HepG2 (cell line): ENCODE results near the gene SCO1. TPM values are rescaled to one million over a fixed set of nuclear protein-coding genes. Genes with fewer than 3 reads are reported as not detected.

Source experiments
- ATAC-seq: fragments of 200-7000 bp; cut with Tn5 transposase; 3 replicates; pipeline ENCODE4 v1.9.1; 2020; ENCODE audit warnings: mild to moderate bottlenecking, moderate library complexity
- BruUV-seq: library from RNA; stranded (reverse); fragments of 400-500 nt; replicated peaks from 2 replicates; lab custom pipeline; 2021; lab: Mats Ljungman, UMichigan
- CTCF ChIA-PET: fragments of 300-600 bp; formaldehyde crosslinking; extraction: SDS; loops from one replicate; lab custom pipeline; 2021; ENCODE audit warnings: low total read pairs, inconsistent platforms, low intra/inter-chr PET ratio; lab: Yijun Ruan, JAX
- POLR2A ChIA-PET: fragments of 350-600 bp; sonication (Branson Sonifier 250); formaldehyde crosslinking; loops from one replicate; lab custom pipeline; 2020; ENCODE audit warnings: antibody characterized with exemption, inconsistent platforms; lab: Yijun Ruan, JAX
- DNase-seq: peaks from one replicate; pipeline ENCODE4 v3.0.0-alpha.2; 2015; ENCODE audit warnings: low spot score
- FAIRE-seq: peaks from 3 replicates; lab custom pipeline; 2011; peaks lifted over from hg19 to GRCh38; lab: Jason Lieb, UNC
- H2AFZ ChIP-seq: one replicate; pipeline ENCODE4 v1.6.1; 2011; ENCODE audit warnings: low read length, inconsistent platforms
- H3K27ac ChIP-seq: fragments of 300-600 bp; 3 replicates; pipeline ENCODE4 v1.8.0; 2011; ENCODE audit warnings: mixed run types, mild to moderate bottlenecking, mixed read lengths, low read length, inconsistent platforms; ENCODE audit not compliant: insufficient read depth; ENCODE audit errors: extremely low read length
- H3K27me3 ChIP-seq, 2 experiments: fragments of 200-600 bp in 1 of 2; 2 replicates in 1 of 2; 3 replicates in 1 of 2; pipeline versions ENCODE4 v1.6.0 to v1.8.0; 2011; ENCODE audit warnings: low read length in 2 of 2, mild to moderate bottlenecking in 2 of 2, moderate library complexity in 2 of 2, inconsistent platforms in 1 of 2; ENCODE audit not compliant: insufficient read depth in 2 of 2, control insufficient read depth in 1 of 2
- H3K36me3 ChIP-seq, 2 experiments: fragments of 200-600 bp in 1 of 2; replicated peaks in 1 of 2; 2 replicates in 1 of 2; 3 replicates in 1 of 2; pipeline versions ENCODE4 v1.5.1 to v1.8.0; 2011; ENCODE audit warnings: low read length in 2 of 2, inconsistent platforms in 1 of 2; ENCODE audit not compliant: insufficient read depth in 2 of 2, control insufficient read depth in 1 of 2
- H3K4me1 ChIP-seq: 2 replicates; pipeline ENCODE4 v1.5.1; 2012; ENCODE audit warnings: low read length, inconsistent platforms; ENCODE audit not compliant: insufficient read depth
- H3K4me2 ChIP-seq: 2 replicates; pipeline ENCODE4 v1.6.0; 2011; ENCODE audit warnings: low read depth, low read length, inconsistent platforms
- H3K4me3 ChIP-seq, 3 experiments: fragments of 200-600 bp in 1 of 3; sonication (generic), shearing (Covaris generic) in 1 of 3; replicated peaks in 1 of 3; 2 replicates each; pipeline ENCODE4 v1.5.1; 2011 to 2016; ENCODE audit warnings: low read length in 3 of 3, inconsistent platforms in 2 of 3, low read depth in 2 of 3, mild to moderate bottlenecking in 2 of 3, control low read depth in 1 of 3, mixed read lengths in 1 of 3; ENCODE audit not compliant: insufficient read depth in 1 of 3
- H3K79me2 ChIP-seq: one replicate; pipeline ENCODE4 v1.6.1; 2011; ENCODE audit warnings: low read length, inconsistent platforms; ENCODE audit not compliant: insufficient read depth
- H3K9ac ChIP-seq: 2 replicates; pipeline ENCODE4 v1.6.0; 2011; ENCODE audit warnings: mild to moderate bottlenecking, low read depth, low read length, inconsistent platforms; ENCODE audit not compliant: insufficient read depth
- H3K9me3 ChIP-seq: 2 replicates; pipeline ENCODE4 v1.5.1; 2012; ENCODE audit warnings: mild to moderate bottlenecking, low read length
- H4K20me1 ChIP-seq: 2 replicates; pipeline ENCODE4 v1.6.0; 2011; ENCODE audit warnings: inconsistent platforms, mild to moderate bottlenecking, low read length, moderate library complexity; ENCODE audit not compliant: insufficient read depth
- ADNP ChIP-seq: sonication (generic); formaldehyde crosslinking; IDR thresholded peaks from 2 replicates; pipeline ENCODE4 v1.4.0; 2020; ENCODE audit warnings: missing genetic modification reagents
- ATAD3A ChIP-seq: sonication (generic); formaldehyde crosslinking; IDR thresholded peaks from 2 replicates; pipeline ENCODE4 v1.4.0; 2020; ENCODE audit warnings: missing genetic modification reagents
- ATRX ChIP-seq: sonication (generic); formaldehyde crosslinking; IDR thresholded peaks from 2 replicates; pipeline ENCODE4 v1.4.0; 2020; ENCODE audit warnings: missing genetic modification reagents, borderline replicate concordance
- BCL3 ChIP-seq: sonication (generic); formaldehyde crosslinking; IDR thresholded peaks from 2 replicates; pipeline ENCODE4 v1.5.1; 2020; ENCODE audit warnings: mild to moderate bottlenecking, missing genetic modification reagents, moderate library complexity
- ELF3 ChIP-seq: IDR thresholded peaks from 2 replicates; pipeline ENCODE4 v1.6.1; 2016; ENCODE audit warnings: missing genetic modification reagents, missing compliant biosample characterization
- KDM4B ChIP-seq: sonication (generic); formaldehyde crosslinking; IDR thresholded peaks from 2 replicates; pipeline ENCODE4 v1.4.0; 2020; ENCODE audit warnings: missing genetic modification reagents
- MEIS1 ChIP-seq: sonication (generic); formaldehyde crosslinking; IDR thresholded peaks from 2 replicates; pipeline ENCODE4 v1.9.0; 2021; ENCODE audit warnings: mild to moderate bottlenecking, missing genetic modification reagents, moderate library complexity, borderline replicate concordance
- PRDM10 ChIP-seq: sonication (generic); formaldehyde crosslinking; IDR thresholded peaks from 2 replicates; pipeline ENCODE4 v1.4.0; 2020; ENCODE audit warnings: low read depth, missing genetic modification reagents
- ZNF382 ChIP-seq: sonication (generic); formaldehyde crosslinking; IDR thresholded peaks from 2 replicates; pipeline ENCODE4 v1.5.0; 2020; ENCODE audit warnings: missing genetic modification reagents, mild to moderate bottlenecking, borderline replicate concordance
- ZNF496 ChIP-seq: sonication (generic); formaldehyde crosslinking; IDR thresholded peaks from 2 replicates; pipeline ENCODE4 v1.8.1; 2023; ENCODE audit warnings: mild to moderate bottlenecking, moderate library complexity, missing genetic modification reagents; ENCODE audit not compliant: insufficient replicate concordance
- ZNF597 ChIP-seq: sonication (generic); formaldehyde crosslinking; IDR thresholded peaks from 2 replicates; pipeline ENCODE4 v1.5.0; 2020; ENCODE audit warnings: missing genetic modification reagents
- ZNF605 ChIP-seq: sonication (generic); formaldehyde crosslinking; IDR thresholded peaks from 2 replicates; pipeline ENCODE4 v1.8.0; 2022; ENCODE audit warnings: mild to moderate bottlenecking, missing genetic modification reagents
- ZNF691 ChIP-seq: sonication (generic); formaldehyde crosslinking; IDR thresholded peaks from 2 replicates; pipeline ENCODE4 v1.4.0; 2020; ENCODE audit warnings: missing genetic modification reagents, low read depth, mild to moderate bottlenecking, borderline replicate concordance
- WGBS: methylation state at CpG from one replicate; pipeline ENCODE4 v1.1.6; 2017; ENCODE audit warnings: low lambda C conversion rate; 5-methylcytosine and 5-hydroxymethylcytosine counted together
- in situ Hi-C: cut with HindIII; loops from 2 replicates; pipeline ENCODE4 v1.10.0; 2017; ENCODE audit warnings: low pct_unique_long_range_greater_than_20kb; ENCODE audit not compliant: extremely low pct_ligation_motif_present
- intact Hi-C: fragments of 100-400 bp; cut with micrococcal nuclease; formaldehyde crosslinking; loops from one replicate; pipeline ENCODE4 v1.10.0; 2022; ENCODE audit not compliant: unreplicated experiment
- polyA plus RNA-seq, 8 experiments: library from polyadenylated mRNA; depleted of rRNA in 3 of 8; stranded (reverse) in 7 of 8; unstranded in 1 of 8; fragments of >200 nt; fragmentation: Illumina TruSeq in 4 of 8; extraction: Trizol in 4 of 8; gene quantifications; 2 replicates each; pipeline versions ENCODE4 v1.2.1 to v1.2.3, GENCODE V29; 2011 to 2016; ENCODE audit warnings: low read depth in 4 of 8, missing spikeins in 1 of 8, mixed read lengths in 1 of 8; ENCODE audit not compliant: insufficient read depth in 1 of 8
- total RNA-seq, 5 experiments: library from RNA; depleted of rRNA; stranded (reverse); fragments of >200 nt; fragmentation: Illumina TruSeq; extraction: Trizol; gene quantifications; 2 replicates each; pipeline ENCODE4 v1.2.3, GENCODE V29; 2016; ENCODE audit warnings: low read depth in 1 of 5

Gene SCO1
- total and polyA plus RNA-seq, 2 of the 13 experiments (the other 11 are each of a cell fraction or from before 2014, with no cell fraction given), result 11.4 to 50.3 TPM

GRCh38 chr17:10631701-10632100, 65.6 kb downstream of the SCO1 start:
- intact Hi-C loops, result no loop called here
- H3K36me3 ChIP-seq, result peaks cover 1 to 5% of the 10 kb centered on the region in 2 experiments; a peak in 1 of 5 replicates
- no peak for FAIRE-seq
- H3K4me3 ChIP-seq, result no peak overlapping the region
- H3K79me2 ChIP-seq, result no peaks in the 10 kb centered on the region
- no peaks in the 10 kb centered on the region for H3K27me3 ChIP-seq
- TF ChIP-seq ADNP (CRISPR knock-in tag) (no peak), PRDM10 (no peak), ZNF496 (no peak), ZNF605 (CRISPR knock-in tag) (no peak), BCL3 (CRISPR knock-in tag) (no peak), KDM4B (no peak), ATAD3A (CRISPR knock-in tag) (no peak), ZNF597 (no peak), ELF3 (CRISPR knock-in tag) (no peak), MEIS1 (no peak), ZNF691 (CRISPR knock-in tag) (no peak), ZNF382 (CRISPR knock-in tag) (no peak), ATRX (CRISPR knock-in tag) (no peak)
- TF ChIP-seq, all 625 proteins: peak for 0
- WGBS, result 73% methylated on average over 7 of the region's 15 CpGs
- no peak overlapping the region for H2AFZ ChIP-seq
- CTCF ChIA-PET, result interaction anchor here (1.4 kb wide), 1 partner anchor 213 kb away, joined by 7 read pairs; no protein-coding TSS in a partner anchor
- BruUV-seq, result no TSS peak
- no peaks in the 10 kb centered on the region for H3K4me1 ChIP-seq
- in situ Hi-C loops, result no loop called here
- POLR2A ChIA-PET, result no interaction called here
- no peaks in the 10 kb centered on the region for H4K20me1 ChIP-seq
- DNase-seq, result no peak
- H3K9ac ChIP-seq, result no peak overlapping the region
- no peaks in the 10 kb centered on the region for H3K9me3 ChIP-seq
- H3K4me2 ChIP-seq, result no peak overlapping the region
- H3K27ac ChIP-seq, result no peak overlapping the region
- no peak for ATAC-seq
